SK-N-SH (cell line): Measurements from ENCODE around the gene NNT. TPM values are rescaled to one million over a fixed set of nuclear protein-coding genes. Genes with fewer than 3 reads are reported as not detected.

ENCODE experiments used
- CTCF ChIA-PET: fragments of 300-600, 350-600 bp; formaldehyde crosslinking; extraction: SDS; loops from one replicate; lab custom pipeline; 2021; lab: Yijun Ruan, JAX
- POLR2A ChIA-PET: fragments of 350-600 bp; sonication (Branson Sonifier 250); formaldehyde crosslinking; extraction: SDS; loops from one replicate; lab custom pipeline; 2020; ENCODE audit warnings: antibody characterized with exemption, inconsistent platforms; lab: Yijun Ruan, JAX
- DNase-seq: peaks from one replicate; pipeline ENCODE4 v3.0.0; 2012
- H2AFZ ChIP-seq: fragments of 200-600 bp; sonication (generic); 2 replicates; pipeline ENCODE4 v1.8.1; 2016; ENCODE audit warnings: antibody characterized with exemption, mild to moderate bottlenecking, low read depth
- H3F3A ChIP-seq: fragments of 200-600 bp; sonication (generic); replicated peaks from 2 replicates; pipeline ENCODE3; 2016; ENCODE audit warnings: antibody characterized with exemption, mild to moderate bottlenecking; ENCODE audit not compliant: insufficient read depth
- H3K27ac ChIP-seq, 2 experiments: fragments of 200-500 bp in 1 of 2; fragments of 200-600 bp in 1 of 2; sonication (Bioruptor generic) in 1 of 2; sonication (generic), shearing (Covaris generic) in 1 of 2; 2 replicates each; pipeline versions ENCODE4 v1.5.1 to v1.6.1; 2014 to 2016; ENCODE audit warnings: low read depth in 2 of 2, inconsistent platforms in 1 of 2, low read length in 1 of 2, mild to moderate bottlenecking in 1 of 2, mixed read lengths in 1 of 2
- H3K27me3 ChIP-seq: fragments of 200-600 bp; sonication (generic), shearing (Covaris generic); 2 replicates; pipeline ENCODE4 v1.6.1; 2016; ENCODE audit warnings: mixed run types; ENCODE audit not compliant: insufficient read depth
- H3K36me3 ChIP-seq, 2 experiments: fragments of 200-500 bp in 1 of 2; fragments of 200-600 bp in 1 of 2; sonication (Bioruptor generic) in 1 of 2; sonication (generic) in 1 of 2; replicated peaks in 1 of 2; 2 replicates each; pipeline versions ENCODE3 to v1.5.1; 2014 to 2016; ENCODE audit warnings: low read length in 1 of 2, mild to moderate bottlenecking in 1 of 2; ENCODE audit not compliant: insufficient read depth in 2 of 2, control insufficient read depth in 1 of 2
- H3K4me1 ChIP-seq, 2 experiments: fragments of 200-500 bp in 1 of 2; fragments of 200-600 bp in 1 of 2; sonication (Bioruptor generic) in 1 of 2; sonication (generic), shearing (Covaris generic) in 1 of 2; 2 replicates each; pipeline versions ENCODE4 v1.5.1 to v1.6.1; 2014 to 2016; ENCODE audit warnings: low read depth in 1 of 2, low read length in 1 of 2, mixed run types in 1 of 2; ENCODE audit not compliant: insufficient read depth in 2 of 2, control insufficient read depth in 1 of 2
- H3K4me2 ChIP-seq: fragments of 200-600 bp; sonication (generic), shearing (Covaris generic); 2 replicates; pipeline ENCODE4 v1.6.1; 2017; ENCODE audit warnings: mixed run types
- H3K4me3 ChIP-seq, 2 experiments: fragments of 200-500 bp in 1 of 2; fragments of 200-600 bp in 1 of 2; sonication (Bioruptor generic) in 1 of 2; sonication (generic), shearing (Covaris generic) in 1 of 2; 2 replicates each; pipeline versions ENCODE4 v1.5.1 to v1.8.1; 2014 to 2016; ENCODE audit warnings: low read depth in 2 of 2, inconsistent platforms in 1 of 2, low read length in 1 of 2, mild to moderate bottlenecking in 1 of 2, mixed read lengths in 1 of 2, moderate library complexity in 1 of 2
- H3K79me2 ChIP-seq: fragments of 200-600 bp; sonication (generic); 2 replicates; pipeline ENCODE4 v1.8.1; 2017; ENCODE audit warnings: mild to moderate bottlenecking; ENCODE audit not compliant: insufficient read depth
- H3K9ac ChIP-seq: fragments of 200-600 bp; sonication (generic); 2 replicates; pipeline ENCODE4 v1.6.1; 2017; ENCODE audit warnings: mixed run types
- H3K9me2 ChIP-seq: fragments of 200-600 bp; sonication (generic); 2 replicates; pipeline ENCODE4 v1.6.1; 2017; ENCODE audit warnings: mixed run types
- H3K9me3 ChIP-seq: fragments of 200-600 bp; sonication (generic); 2 replicates; pipeline ENCODE4 v1.6.1; 2017; ENCODE audit warnings: mixed run types, mild to moderate bottlenecking, moderate library complexity
- H4K20me1 ChIP-seq: fragments of 200-600 bp; sonication (generic); 2 replicates; pipeline ENCODE4 v1.6.1; 2017; ENCODE audit warnings: mild to moderate bottlenecking, mixed run types; ENCODE audit not compliant: insufficient read depth
- EZH2phosphoT487 ChIP-seq: fragments of 200-600 bp; sonication (generic); IDR thresholded peaks from 2 replicates; pipeline ENCODE4 v1.6.1; 2017; ENCODE audit warnings: low read depth, mixed run types, mild to moderate bottlenecking, antibody characterized with exemption, moderate library complexity, borderline replicate concordance
- GATA2 ChIP-seq: sonication (generic); formaldehyde crosslinking; IDR thresholded peaks from 2 replicates; pipeline ENCODE4 v1.5.0; 2020; ENCODE audit warnings: mild to moderate bottlenecking, missing genetic modification reagents
- MEF2A ChIP-seq: IDR thresholded peaks from 2 replicates; pipeline ENCODE4 v1.4.0; 2012; ENCODE audit warnings: low read depth, borderline replicate concordance
- NFIC ChIP-seq: IDR thresholded peaks from 2 replicates; pipeline ENCODE4 v1.4.0; 2012; ENCODE audit warnings: borderline replicate concordance
- RAD21 ChIP-seq: IDR thresholded peaks from 2 replicates; pipeline ENCODE4 v1.6.1; 2012; ENCODE audit warnings: mild to moderate bottlenecking, low read length
- TEAD4 ChIP-seq: IDR thresholded peaks from 2 replicates; pipeline ENCODE4 v1.4.0; 2012; ENCODE audit warnings: mild to moderate bottlenecking, borderline replicate concordance; ENCODE audit not compliant: insufficient read depth
- YY1 ChIP-seq: IDR thresholded peaks from 2 replicates; pipeline ENCODE4 v1.4.0; 2012; ENCODE audit warnings: low read depth, mild to moderate bottlenecking
- WGBS: methylation state at CpG from one replicate; pipeline ENCODE4 v1.1.6; 2017; ENCODE audit warnings: low lambda C conversion rate; 5-methylcytosine and 5-hydroxymethylcytosine counted together
- polyA plus RNA-seq, 3 experiments: library from polyadenylated mRNA; depleted of rRNA; stranded (reverse); fragments of >200 nt; gene quantifications; 2 replicates each; pipeline ENCODE4 v1.2.3, GENCODE V29; 2012
- TF ChIP-seq, protein P1 (sequence below): IDR thresholded peaks from 2 replicates; pipeline ENCODE4 v1.4.0; 2012; ENCODE audit warnings: low read depth, borderline replicate concordance
- TF ChIP-seq, protein P2 (sequence below): fragments of 150-350 bp; IDR thresholded peaks from 2 replicates; pipeline ENCODE4 v1.6.1; 2017; ENCODE audit warnings: antibody characterized with exemption, low read length, low read depth, borderline replicate concordance
- TF ChIP-seq, protein P3 (sequence below): IDR thresholded peaks from 2 replicates; pipeline ENCODE4 v1.4.0; 2012; ENCODE audit warnings: low read depth, borderline replicate concordance
- TF ChIP-seq, protein P4 (sequence below): fragments of 150-350 bp; IDR thresholded peaks from 2 replicates; pipeline ENCODE4 v1.6.1; 2016; ENCODE audit warnings: mild to moderate bottlenecking, low read depth, low read length

Gene NNT
- polyA plus RNA-seq, 1 of the 3 experiments (the other 2 are of a cell fraction), result 21.9 TPM

DNA sequence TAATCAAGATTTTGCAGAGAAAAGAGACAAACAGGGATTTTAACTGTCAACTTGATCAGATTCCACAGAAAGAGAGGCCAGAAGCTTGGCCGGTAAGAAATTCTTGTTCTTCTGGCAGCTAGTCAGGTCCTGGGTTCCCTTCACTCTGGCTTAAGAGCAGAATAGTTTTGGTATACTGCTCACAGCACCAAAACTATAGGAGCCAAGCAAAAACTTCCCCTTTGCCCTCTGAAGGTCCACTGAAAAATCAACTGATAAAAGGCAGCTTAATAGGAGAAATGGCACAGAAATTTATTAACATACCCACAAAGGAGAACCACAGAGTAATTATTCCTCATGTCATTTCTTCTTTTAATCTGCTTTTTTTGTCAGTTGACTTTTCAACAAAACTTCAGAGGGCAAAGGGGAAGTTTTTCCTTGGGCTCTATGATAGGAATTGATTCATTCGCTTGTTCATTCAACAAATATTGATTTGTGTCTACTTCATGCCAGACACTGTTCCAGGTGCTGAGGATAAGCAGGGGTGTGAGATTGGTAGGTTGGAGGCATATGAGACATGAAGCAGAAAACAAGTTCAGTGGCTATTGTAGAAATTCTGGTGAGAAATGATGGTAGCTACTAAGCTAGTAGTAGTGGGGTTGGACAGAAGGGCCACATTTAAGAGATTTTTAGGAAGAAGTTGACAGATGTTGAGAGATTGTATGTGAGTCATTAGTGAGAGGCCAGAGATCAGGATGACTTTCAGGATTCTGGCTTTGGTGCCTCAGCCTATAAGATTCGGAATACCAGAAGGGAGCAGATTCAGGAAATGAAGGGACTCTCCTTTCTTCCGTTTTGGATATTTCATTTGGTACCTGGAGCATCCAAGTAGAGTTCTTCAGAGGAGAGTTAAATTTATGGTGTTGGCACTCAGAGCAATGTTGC is 20.6 kb upstream of the NNT start:
- H2AFZ ChIP-seq, result no peak overlapping the region
- CTCF ChIA-PET, result no interaction called here
- H3K27ac ChIP-seq, result no peak overlapping the region
- TF ChIP-seq YY1, result no peak
- TF ChIP-seq MEF2A, result no peak
- TF ChIP-seq, protein P1, sequence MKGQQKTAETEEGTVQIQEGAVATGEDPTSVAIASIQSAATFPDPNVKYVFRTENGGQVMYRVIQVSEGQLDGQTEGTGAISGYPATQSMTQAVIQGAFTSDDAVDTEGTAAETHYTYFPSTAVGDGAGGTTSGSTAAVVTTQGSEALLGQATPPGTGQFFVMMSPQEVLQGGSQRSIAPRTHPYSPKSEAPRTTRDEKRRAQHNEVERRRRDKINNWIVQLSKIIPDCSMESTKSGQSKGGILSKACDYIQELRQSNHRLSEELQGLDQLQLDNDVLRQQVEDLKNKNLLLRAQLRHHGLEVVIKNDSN, result no peak
- TF ChIP-seq GATA2, result no peak
- TF ChIP-seq NFIC, result no peak
- no peak for TF ChIP-seq RAD21
- no peak for TF ChIP-seq TEAD4
- TF ChIP-seq EZH2phosphoT487, result no peak
- TF ChIP-seq, protein P2, sequence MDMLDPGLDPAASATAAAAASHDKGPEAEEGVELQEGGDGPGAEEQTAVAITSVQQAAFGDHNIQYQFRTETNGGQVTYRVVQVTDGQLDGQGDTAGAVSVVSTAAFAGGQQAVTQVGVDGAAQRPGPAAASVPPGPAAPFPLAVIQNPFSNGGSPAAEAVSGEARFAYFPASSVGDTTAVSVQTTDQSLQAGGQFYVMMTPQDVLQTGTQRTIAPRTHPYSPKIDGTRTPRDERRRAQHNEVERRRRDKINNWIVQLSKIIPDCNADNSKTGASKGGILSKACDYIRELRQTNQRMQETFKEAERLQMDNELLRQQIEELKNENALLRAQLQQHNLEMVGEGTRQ, result no peak
- TF ChIP-seq, protein P3, sequence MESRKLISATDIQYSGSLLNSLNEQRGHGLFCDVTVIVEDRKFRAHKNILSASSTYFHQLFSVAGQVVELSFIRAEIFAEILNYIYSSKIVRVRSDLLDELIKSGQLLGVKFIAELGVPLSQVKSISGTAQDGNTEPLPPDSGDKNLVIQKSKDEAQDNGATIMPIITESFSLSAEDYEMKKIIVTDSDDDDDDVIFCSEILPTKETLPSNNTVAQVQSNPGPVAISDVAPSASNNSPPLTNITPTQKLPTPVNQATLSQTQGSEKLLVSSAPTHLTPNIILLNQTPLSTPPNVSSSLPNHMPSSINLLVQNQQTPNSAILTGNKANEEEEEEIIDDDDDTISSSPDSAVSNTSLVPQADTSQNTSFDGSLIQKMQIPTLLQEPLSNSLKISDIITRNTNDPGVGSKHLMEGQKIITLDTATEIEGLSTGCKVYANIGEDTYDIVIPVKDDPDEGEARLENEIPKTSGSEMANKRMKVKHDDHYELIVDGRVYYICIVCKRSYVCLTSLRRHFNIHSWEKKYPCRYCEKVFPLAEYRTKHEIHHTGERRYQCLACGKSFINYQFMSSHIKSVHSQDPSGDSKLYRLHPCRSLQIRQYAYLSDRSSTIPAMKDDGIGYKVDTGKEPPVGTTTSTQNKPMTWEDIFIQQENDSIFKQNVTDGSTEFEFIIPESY, result no peak
- TF ChIP-seq, all 33 proteins: peak for 0
- Histone ChIP-seq H3F3A (no peaks in the 10 kb centered on the region), H3K9ac (no peak overlapping the region), H4K20me1 (no peaks in the 10 kb centered on the region), H3K4me2 (no peak overlapping the region), H3K4me3 (no peak overlapping the region), H3K9me2 (no peaks in the 10 kb centered on the region), H3K79me2 (no peaks in the 10 kb centered on the region), H3K9me3 (no peaks in the 10 kb centered on the region), H3K36me3 (peaks cover 0 to 2% of the 10 kb centered on the region in 2 experiments), H3K4me1 (no peaks in the 10 kb centered on the region), H3K27me3 (no peaks in the 10 kb centered on the region)
- POLR2A ChIA-PET, result no interaction called here
- no peak for DNase-seq
- 93% methylated on average over 4 of the region's 4 CpGs for WGBS

DNA sequence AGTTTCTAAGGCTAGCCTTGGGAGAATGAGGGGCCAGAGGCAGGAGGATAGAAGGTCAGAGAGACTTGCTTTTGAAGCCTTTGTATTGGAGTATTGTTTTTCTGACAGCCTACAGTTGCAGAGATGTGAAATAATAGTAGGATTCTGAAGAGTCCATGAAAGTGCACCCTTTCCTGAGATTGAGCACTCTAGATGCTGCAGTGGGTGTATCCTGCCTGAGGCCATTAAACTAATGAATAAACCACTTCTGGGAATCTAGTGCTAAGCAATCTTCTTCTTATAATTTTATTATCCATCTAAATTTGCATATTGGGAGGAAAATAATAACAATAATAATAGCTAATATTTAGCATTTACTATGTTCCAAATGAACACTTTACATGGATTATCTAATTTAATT is 19.3 kb upstream of the NNT start:
- ChIA-PET POLR2A (no interaction called here), CTCF (no interaction called here)
- Histone ChIP-seq H3K9me2 (no peaks in the 10 kb centered on the region), H3K27me3 (no peaks in the 10 kb centered on the region), H4K20me1 (no peaks in the 10 kb centered on the region), H3K4me3 (no peak overlapping the region), H2AFZ (no peak overlapping the region), H3K4me1 (no peaks in the 10 kb centered on the region), H3K9me3 (no peaks in the 10 kb centered on the region), H3K27ac (no peak overlapping the region), H3K9ac (no peak overlapping the region)
- DNase-seq, result no peak
- TF ChIP-seq, protein P4, sequence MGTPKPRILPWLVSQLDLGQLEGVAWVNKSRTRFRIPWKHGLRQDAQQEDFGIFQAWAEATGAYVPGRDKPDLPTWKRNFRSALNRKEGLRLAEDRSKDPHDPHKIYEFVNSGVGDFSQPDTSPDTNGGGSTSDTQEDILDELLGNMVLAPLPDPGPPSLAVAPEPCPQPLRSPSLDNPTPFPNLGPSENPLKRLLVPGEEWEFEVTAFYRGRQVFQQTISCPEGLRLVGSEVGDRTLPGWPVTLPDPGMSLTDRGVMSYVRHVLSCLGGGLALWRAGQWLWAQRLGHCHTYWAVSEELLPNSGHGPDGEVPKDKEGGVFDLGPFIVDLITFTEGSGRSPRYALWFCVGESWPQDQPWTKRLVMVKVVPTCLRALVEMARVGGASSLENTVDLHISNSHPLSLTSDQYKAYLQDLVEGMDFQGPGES, result no peak
- TF ChIP-seq, all 33 proteins: peak for 0
- Histone ChIP-seq H3K4me2 (no peak overlapping the region), H3K36me3 (peaks cover 0 to 2% of the 10 kb centered on the region in 2 experiments), H3K79me2 (no peaks in the 10 kb centered on the region), H3F3A (no peaks in the 10 kb centered on the region)
